Esophagus muscularis mucosa (tissue), 4 donors: Measurements from ENCODE around the gene KCNQ4.

ENCODE experiments used
- CTCF ChIP-seq, 3 experiments: fragments of 200-600 bp in 2 of 3; fragments of 450-650 bp in 1 of 3; sonication (generic) in 2 of 3; IDR thresholded peaks; one replicate each; pipeline ENCODE4 v1.5.1; 2017 to 2019; ENCODE audit warnings: antibody characterized with exemption in 3 of 3, mild to moderate bottlenecking in 2 of 3, moderate library complexity in 1 of 3
- EP300 ChIP-seq: sonication (generic); formaldehyde crosslinking; IDR thresholded peaks from one replicate; pipeline ENCODE4 v1.6.1; 2017; ENCODE audit warnings: antibody characterized with exemption
- POLR2A ChIP-seq: fragments of 450-650 bp; IDR thresholded peaks from one replicate; pipeline ENCODE4 v1.6.1; 2017; ENCODE audit warnings: antibody characterized with exemption, moderate library complexity, mild to moderate bottlenecking, low read depth
- POLR2AphosphoS5 ChIP-seq, 2 donors: sonication (generic); formaldehyde crosslinking; IDR thresholded peaks; one replicate each; pipeline ENCODE4 v1.6.1; 2017; ENCODE audit warnings: antibody characterized with exemption in 2 of 2

GRCh38 chr1:40777224-40777970, 6.2 kb upstream of the KCNQ4 start:
- TF ChIP-seq POLR2A (no peak), CTCF (IDR thresholded peaks at IDR 0.05) (no peak), POLR2AphosphoS5 (IDR thresholded peaks at IDR 0.05) (no peak), EP300 (no peak)
